Neural crest cell (in vitro differentiated cells): ENCODE results near the gene KLF4. TPM values are rescaled to one million over a fixed set of nuclear protein-coding genes. Genes with fewer than 3 reads are reported as not detected.

Experiments
- DNase-seq: peaks from one replicate; pipeline ENCODE4 v3.0.0; 2021; ENCODE audit warnings: low read depth, mixed read lengths, low spot score
- H3K27ac Mint-ChIP-seq: one replicate; pipeline ENCODE4 v1.8.0; 2021; ENCODE audit warnings: mild to moderate bottlenecking, mixed read lengths; ENCODE audit not compliant: unreplicated experiment
- H3K27me3 Mint-ChIP-seq: 2 replicates; pipeline ENCODE4 v1.8.0; 2021; ENCODE audit warnings: low read depth, mild to moderate bottlenecking, mixed read lengths
- H3K36me3 Mint-ChIP-seq: 2 replicates; pipeline ENCODE4 v1.8.0; 2021; ENCODE audit warnings: low read depth, mild to moderate bottlenecking, mixed read lengths
- H3K4me1 Mint-ChIP-seq: 2 replicates; pipeline ENCODE4 v1.8.0; 2021; ENCODE audit warnings: mixed read lengths
- H3K4me3 Mint-ChIP-seq: one replicate; pipeline ENCODE4 v1.8.0; 2021; ENCODE audit warnings: mild to moderate bottlenecking, mixed read lengths
- H3K9me3 Mint-ChIP-seq: 2 replicates; pipeline ENCODE4 v1.8.0; 2021; ENCODE audit warnings: mixed read lengths
- total RNA-seq: library from RNA; stranded (reverse); gene quantifications from 2 replicates; pipeline ENCODE4 v1.2.1, GENCODE V29; 2021
- TF ChIP-seq, protein P1 (sequence below): fragments of 200-600 bp; sonication (generic); conservative IDR thresholded peaks from 2 replicates; pipeline ENCODE4 v1.5.0; 2021; ENCODE audit warnings: antibody characterized with exemption, mild to moderate bottlenecking

Gene KLF4
- total RNA-seq, 1 donor from 2014 or later: not detected

DNA sequence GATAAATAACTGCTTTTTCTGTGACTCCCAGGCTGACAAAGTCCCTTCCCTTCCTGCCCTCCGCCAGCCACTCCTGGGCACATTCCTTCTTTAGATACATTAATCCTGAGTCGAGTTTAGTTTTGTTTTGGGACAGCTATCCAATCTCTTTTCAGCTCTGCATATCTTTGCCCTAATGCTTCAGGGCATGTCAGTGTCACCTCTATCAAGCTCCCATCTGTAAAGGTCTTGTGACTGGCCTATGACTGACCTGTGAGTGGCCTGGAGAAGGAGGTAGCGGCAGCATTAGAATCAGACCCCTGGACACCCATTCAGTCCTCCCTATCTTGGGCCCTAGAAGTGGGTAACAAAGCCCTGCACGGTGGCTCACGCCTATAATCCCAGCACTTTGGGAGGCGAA lies 34.0 kb upstream of the KLF4 start:
- no peak for DNase-seq
- no peak overlapping the region for H3K27ac Mint-ChIP-seq
- no peaks in the 10 kb centered on the region for H3K27me3 Mint-ChIP-seq

DNA sequence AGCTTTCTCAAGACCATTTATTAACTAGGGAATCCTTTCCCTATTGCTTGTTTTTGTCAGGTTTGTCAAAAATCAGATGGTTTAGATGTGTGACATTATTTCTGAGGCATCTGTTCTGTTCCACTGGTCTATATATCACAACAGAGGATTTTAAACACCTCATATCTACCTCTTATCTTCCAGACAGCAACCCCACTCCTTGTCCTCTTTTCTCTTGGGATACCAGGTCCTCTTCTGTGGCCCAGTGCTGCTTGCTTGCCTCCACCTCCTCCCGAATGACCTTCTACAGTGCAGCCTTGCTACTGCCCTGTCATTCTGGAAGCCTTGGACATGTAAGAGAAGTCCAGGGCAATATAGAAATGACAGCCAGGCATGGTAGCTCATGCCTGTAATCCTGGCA lies 30.6 kb upstream of the KLF4 start:
- H3K27ac Mint-ChIP-seq: no peak overlapping the region
- H3K4me3 Mint-ChIP-seq: no peak overlapping the region
- H3K9me3 Mint-ChIP-seq: peaks cover 3% of the 10 kb centered on the region
- peaks cover 2% of the 10 kb centered on the region for H3K27me3 Mint-ChIP-seq
- no peak for DNase-seq
- TF ChIP-seq, protein P1, sequence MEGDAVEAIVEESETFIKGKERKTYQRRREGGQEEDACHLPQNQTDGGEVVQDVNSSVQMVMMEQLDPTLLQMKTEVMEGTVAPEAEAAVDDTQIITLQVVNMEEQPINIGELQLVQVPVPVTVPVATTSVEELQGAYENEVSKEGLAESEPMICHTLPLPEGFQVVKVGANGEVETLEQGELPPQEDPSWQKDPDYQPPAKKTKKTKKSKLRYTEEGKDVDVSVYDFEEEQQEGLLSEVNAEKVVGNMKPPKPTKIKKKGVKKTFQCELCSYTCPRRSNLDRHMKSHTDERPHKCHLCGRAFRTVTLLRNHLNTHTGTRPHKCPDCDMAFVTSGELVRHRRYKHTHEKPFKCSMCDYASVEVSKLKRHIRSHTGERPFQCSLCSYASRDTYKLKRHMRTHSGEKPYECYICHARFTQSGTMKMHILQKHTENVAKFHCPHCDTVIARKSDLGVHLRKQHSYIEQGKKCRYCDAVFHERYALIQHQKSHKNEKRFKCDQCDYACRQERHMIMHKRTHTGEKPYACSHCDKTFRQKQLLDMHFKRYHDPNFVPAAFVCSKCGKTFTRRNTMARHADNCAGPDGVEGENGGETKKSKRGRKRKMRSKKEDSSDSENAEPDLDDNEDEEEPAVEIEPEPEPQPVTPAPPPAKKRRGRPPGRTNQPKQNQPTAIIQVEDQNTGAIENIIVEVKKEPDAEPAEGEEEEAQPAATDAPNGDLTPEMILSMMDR: no peak
- H3K4me1 Mint-ChIP-seq: no peaks in the 10 kb centered on the region
- H3K36me3 Mint-ChIP-seq: no peaks in the 10 kb centered on the region

More for the DNA sequence above, 34.0 kb upstream of the KLF4 start:
- Mint-ChIP-seq H3K9me3 (peaks cover 3% of the 10 kb centered on the region), H3K4me3 (no peak overlapping the region), H3K36me3 (no peaks in the 10 kb centered on the region), H3K4me1 (no peaks in the 10 kb centered on the region)
- TF ChIP-seq, protein P1: no peak

DNA sequence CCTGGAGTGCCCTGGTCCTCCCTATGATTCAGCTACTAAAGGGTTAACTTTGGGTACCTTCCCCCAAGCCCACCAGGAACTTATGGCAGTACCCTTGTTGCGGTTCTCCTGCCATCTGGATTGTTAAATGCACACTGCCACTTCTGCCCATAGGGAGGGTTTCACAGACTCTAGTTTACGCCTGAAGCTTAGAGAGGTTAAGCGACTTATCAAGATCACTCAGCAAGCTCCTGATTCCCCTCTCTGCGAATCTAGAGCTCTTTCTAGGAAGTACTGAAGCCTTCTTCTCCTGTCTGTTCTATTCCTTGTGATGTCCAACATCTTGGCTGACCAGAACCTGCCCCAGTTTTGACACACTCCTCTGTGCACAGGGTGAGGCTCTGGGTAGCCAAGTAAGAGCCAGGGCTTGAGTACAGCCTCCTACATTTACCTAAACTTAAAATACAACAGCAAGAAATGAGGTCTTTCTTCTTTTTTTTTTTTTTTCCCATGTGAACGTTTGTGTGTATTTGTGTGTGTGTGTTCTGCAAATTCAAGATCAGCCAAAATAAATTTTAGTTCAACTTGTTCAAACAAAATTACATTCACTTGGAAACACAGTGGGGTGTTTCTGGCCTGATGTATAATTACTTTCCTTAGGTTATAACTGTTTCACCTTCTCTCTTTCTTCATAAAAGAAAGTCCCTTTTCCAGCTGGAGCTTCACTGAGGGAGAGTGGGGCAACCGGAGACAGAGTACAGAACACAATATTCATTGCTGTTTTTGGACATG lies 28.7 kb upstream of the KLF4 start:
- peaks cover 3% of the 10 kb centered on the region for H3K9me3 Mint-ChIP-seq
- H3K36me3 Mint-ChIP-seq: no peaks in the 10 kb centered on the region
- peaks cover 6% of the 10 kb centered on the region for H3K4me1 Mint-ChIP-seq
- DNase-seq: no peak
- H3K27me3 Mint-ChIP-seq: peaks cover 2% of the 10 kb centered on the region
- no peak overlapping the region for H3K27ac Mint-ChIP-seq
- H3K4me3 Mint-ChIP-seq: no peak overlapping the region
- TF ChIP-seq, protein P1: no peak

DNA sequence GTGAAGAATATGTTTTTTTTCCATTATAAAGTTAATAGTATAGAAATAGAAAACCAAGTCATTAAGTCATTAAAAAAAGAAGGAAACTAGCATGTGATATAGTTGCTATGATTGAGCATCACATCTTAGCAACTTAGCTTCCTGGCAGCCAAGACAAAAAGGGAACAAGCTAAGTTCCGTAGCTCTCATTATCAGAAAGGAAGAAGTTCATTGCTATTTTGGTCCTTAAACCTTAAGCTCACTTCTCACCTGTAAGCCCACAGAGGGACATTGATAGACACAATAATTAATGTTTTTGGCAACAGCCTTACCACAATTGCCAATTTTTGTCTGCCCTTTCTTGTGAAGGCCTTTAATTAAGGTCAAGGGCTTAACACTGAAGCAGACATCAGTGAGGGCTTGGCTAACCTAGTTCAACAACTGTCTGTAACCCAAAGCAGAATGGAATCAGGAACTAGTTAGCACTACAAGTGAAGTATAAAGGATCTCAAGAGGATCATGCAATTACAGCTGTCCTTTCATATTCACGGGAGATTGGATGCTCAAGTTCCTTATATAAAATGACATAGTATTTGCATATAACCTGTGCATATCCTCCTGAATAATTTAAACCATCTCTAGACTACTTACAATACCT lies 24.0 kb upstream of the KLF4 start:
- H3K9me3 Mint-ChIP-seq: no peaks in the 10 kb centered on the region
- TF ChIP-seq, protein P1: no peak
- no peak overlapping the region for H3K27ac Mint-ChIP-seq

DNA sequence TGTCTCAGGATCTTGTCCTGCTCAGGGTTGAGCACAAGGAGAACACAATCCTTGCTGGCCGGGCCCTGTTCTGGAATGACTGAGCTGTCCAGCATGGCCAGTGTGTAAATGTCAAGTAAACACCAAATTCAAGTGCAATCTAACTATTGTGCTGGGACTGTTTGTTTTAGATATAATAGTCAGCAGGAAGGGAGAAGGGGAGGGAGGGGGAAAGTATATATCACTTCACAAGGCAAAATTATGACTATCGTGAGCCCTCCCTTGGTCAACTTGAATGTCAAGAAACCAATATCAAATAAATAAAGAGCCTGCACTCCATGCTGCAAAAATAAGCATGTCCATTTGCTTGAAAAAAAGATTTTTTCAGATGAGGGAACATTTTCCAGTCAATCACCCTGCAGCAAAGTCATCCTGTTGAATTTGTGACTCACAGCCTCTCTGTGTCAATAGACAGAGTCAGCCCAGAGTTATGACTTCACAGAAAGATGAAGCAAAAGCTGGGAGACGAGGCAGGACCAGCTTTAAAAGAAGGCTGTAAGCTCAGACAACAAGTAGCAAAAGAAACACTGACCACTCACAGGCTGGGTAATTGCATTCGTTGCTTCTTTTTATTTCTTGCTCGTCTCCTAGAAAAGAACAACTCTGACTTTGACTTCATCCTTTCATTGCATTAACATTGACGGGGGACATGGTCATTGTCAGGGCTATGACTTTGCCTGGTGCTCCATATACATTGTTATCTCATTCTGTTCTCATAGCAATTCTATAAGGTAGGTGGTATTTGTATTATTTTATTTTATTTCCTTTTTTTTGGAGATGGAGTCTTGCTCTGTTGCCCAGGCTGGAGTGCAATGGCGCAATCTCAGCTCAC lies 15.3 kb upstream of the KLF4 start:
- H3K4me1 Mint-ChIP-seq: peaks cover 3% of the 10 kb centered on the region
- no peak overlapping the region for H3K27ac Mint-ChIP-seq
- no peaks in the 10 kb centered on the region for H3K9me3 Mint-ChIP-seq
- H3K27me3 Mint-ChIP-seq: no peaks in the 10 kb centered on the region
- TF ChIP-seq, protein P1: no peak
- H3K36me3 Mint-ChIP-seq: no peaks in the 10 kb centered on the region
- no peak overlapping the region for H3K4me3 Mint-ChIP-seq
- no peak for DNase-seq

More for the DNA sequence above, 24.0 kb upstream of the KLF4 start:
- DNase-seq: no peak
- H3K4me1 Mint-ChIP-seq: peaks cover 10% of the 10 kb centered on the region
- H3K4me3 Mint-ChIP-seq: no peak overlapping the region
- peaks cover 2% of the 10 kb centered on the region for H3K27me3 Mint-ChIP-seq
- H3K36me3 Mint-ChIP-seq: no peaks in the 10 kb centered on the region
